Type B pancreatic cell (in vitro differentiated cells): Measurements from ENCODE around the gene SPRN. TPM values are rescaled to one million over a fixed set of nuclear protein-coding genes. Genes with fewer than 3 reads are reported as not detected.

Experiments used
- DNase-seq: peaks from one replicate; pipeline ENCODE4 v3.0.0; 2021; ENCODE audit warnings: mixed read lengths; ENCODE audit not compliant: unreplicated experiment; ENCODE audit errors: extremely low spot score
- H3K27ac Mint-ChIP-seq: 2 replicates; pipeline ENCODE4 v1.8.0; 2021; ENCODE audit warnings: mild to moderate bottlenecking, mixed read lengths
- H3K27me3 Mint-ChIP-seq: 2 replicates; pipeline ENCODE4 v1.8.0; 2021; ENCODE audit warnings: mixed read lengths
- H3K36me3 Mint-ChIP-seq: 2 replicates; pipeline ENCODE4 v1.8.0; 2021; ENCODE audit warnings: mixed read lengths
- H3K4me1 Mint-ChIP-seq: one replicate; pipeline ENCODE4 v1.8.0; 2021; ENCODE audit warnings: mixed read lengths; ENCODE audit not compliant: unreplicated experiment
- H3K4me3 Mint-ChIP-seq: 2 replicates; pipeline ENCODE4 v1.8.0; 2021; ENCODE audit warnings: mild to moderate bottlenecking, mixed read lengths
- H3K9me3 Mint-ChIP-seq: 2 replicates; pipeline ENCODE4 v1.8.0; 2021; ENCODE audit warnings: mixed read lengths
- CTCF ChIP-seq: fragments of 200-600 bp; sonication (generic); conservative IDR thresholded peaks from 2 replicates; pipeline ENCODE4 v1.5.0; 2021; ENCODE audit warnings: antibody characterized with exemption, mild to moderate bottlenecking
- total RNA-seq: library from RNA; stranded (reverse); gene quantifications from 2 replicates; pipeline ENCODE4 v1.2.1, GENCODE V29; 2021; ENCODE audit warnings: low replicate concordance

The SPRN gene
- total RNA-seq, 1 donor from 2014 or later: 0.56 TPM

GRCh38 chr10:133401500-133401899, 22.9 kb downstream of the SPRN start:
- Mint-ChIP-seq H3K27me3 (no peaks in the 10 kb centered on the region), H3K36me3 (peaks cover 38% of the 10 kb centered on the region)

GRCh38 chr10:133400624-133401424, 23.6 kb downstream of the SPRN start:
- peaks cover 33% of the 10 kb centered on the region for H3K36me3 Mint-ChIP-seq
- H3K4me3 Mint-ChIP-seq: no peak overlapping the region
- peak; percentile 58 for DNase-seq
- H3K27ac Mint-ChIP-seq: no peak overlapping the region
- no peaks in the 10 kb centered on the region for H3K27me3 Mint-ChIP-seq
- peaks cover 5% of the 10 kb centered on the region for H3K4me1 Mint-ChIP-seq
- no peaks in the 10 kb centered on the region for H3K9me3 Mint-ChIP-seq
- TF ChIP-seq CTCF: no peak

More at GRCh38 chr10:133401500-133401899, 22.9 kb downstream of the SPRN start:
- no peaks in the 10 kb centered on the region for H3K9me3 Mint-ChIP-seq
- H3K4me1 Mint-ChIP-seq: peaks cover 5% of the 10 kb centered on the region
- peak; percentile 34 for DNase-seq
- H3K4me3 Mint-ChIP-seq: no peak overlapping the region
- no peak overlapping the region for H3K27ac Mint-ChIP-seq
- no peak for TF ChIP-seq CTCF

- peak; percentile 59 for DNase-seq
- TF ChIP-seq CTCF: no peak
- Mint-ChIP-seq H3K9me3 (no peaks in the 10 kb centered on the region), H3K36me3 (peaks cover 20% of the 10 kb centered on the region), H3K27me3 (no peaks in the 10 kb centered on the region), H3K4me1 (peaks cover 9% of the 10 kb centered on the region), H3K27ac (no peak overlapping the region), H3K4me3 (no peak overlapping the region)
Measured at GRCh38 chr10:133399123-133399601, 25.3 kb downstream of the SPRN start.

GRCh38 chr10:133397938-133398337, 26.5 kb downstream of the SPRN start:
- Mint-ChIP-seq H3K4me3 (peak overlapping the region; percentile 49), H3K9me3 (no peaks in the 10 kb centered on the region), H3K27me3 (no peaks in the 10 kb centered on the region), H3K36me3 (peaks cover 14% of the 10 kb centered on the region), H3K27ac (no peak overlapping the region), H3K4me1 (peaks cover 9% of the 10 kb centered on the region)
- no peak for TF ChIP-seq CTCF
- DNase-seq: no peak

GRCh38 chr10:133396035-133396624, 28.3 kb downstream of the SPRN start:
- no peak for TF ChIP-seq CTCF
- H3K27me3 Mint-ChIP-seq: no peaks in the 10 kb centered on the region
- no peaks in the 10 kb centered on the region for H3K9me3 Mint-ChIP-seq
- peaks cover 8% of the 10 kb centered on the region for H3K36me3 Mint-ChIP-seq
- H3K4me1 Mint-ChIP-seq: peaks cover 9% of the 10 kb centered on the region
- H3K27ac Mint-ChIP-seq: no peak overlapping the region
- DNase-seq: peak; percentile 60
- H3K4me3 Mint-ChIP-seq: peak overlapping the region; percentile 98
